Esophagus squamous epithelium (tissue), 4 donors: ENCODE results near the gene GPR35.

Experiments used
- CTCF ChIP-seq, 6 experiments: fragments of 450-650 bp in 4 of 6; fragments of 200-600 bp in 2 of 6; sonication (generic) in 2 of 6; IDR thresholded peaks; one replicate each; pipeline ENCODE4 v1.5.1; 2016 to 2019; ENCODE audit warnings: antibody characterized with exemption in 6 of 6, mild to moderate bottlenecking in 4 of 6, moderate library complexity in 4 of 6
- POLR2A ChIP-seq, 4 donors: fragments of 450-650 bp; IDR thresholded peaks; one replicate each; pipeline ENCODE4 v1.6.1; 2017; ENCODE audit warnings: antibody characterized with exemption in 4 of 4, mild to moderate bottlenecking in 4 of 4, moderate library complexity in 3 of 4

GRCh38 chr2:240595381-240596079 lies 29.8 kb upstream of the GPR35 start:
- TF ChIP-seq POLR2A (IDR thresholded peaks at IDR 0.05) (no peak), CTCF (IDR thresholded peaks at IDR 0.05) (peak in 1 of 6 experiments; percentile 12)
